GM19240 (cell line): ENCODE data around the gene GPM6B.

Experiments
- DNase-seq: peaks from one replicate; pipeline ENCODE4 v3.0.0; 2011; ENCODE audit warnings: low spot score; ENCODE audit not compliant: insufficient read length

Gene GPM6B

GRCh38 chrX:13825178-13825762, 8.4 kb upstream of the GPM6B start:
- no peak for DNase-seq

GRCh38 chrX:13824746-13825145, 7.9 kb upstream of the GPM6B start:
- no peak for DNase-seq

- no peak for DNase-seq
Observed at GRCh38 chrX:13821738-13822137, 4.8 kb upstream of the GPM6B start.

GRCh38 chrX:13816176-13816575, 717 bp downstream of the GPM6B start:
- DNase-seq: no peak

- no peak for DNase-seq
Observed at GRCh38 chrX:13815664-13816063, 1.2 kb downstream of the GPM6B start.

- no peak for DNase-seq
Observed at GRCh38 chrX:13808865-13809264, 8.0 kb downstream of the GPM6B start.

GRCh38 chrX:13808293-13808692, 8.6 kb downstream of the GPM6B start:
- DNase-seq: no peak

- DNase-seq: no peak
Observed at GRCh38 chrX:13805241-13805640, 11.7 kb downstream of the GPM6B start.

GRCh38 chrX:13803116-13803515, 13.8 kb downstream of the GPM6B start:
- no peak for DNase-seq

GRCh38 chrX:13798184-13798583, 18.7 kb downstream of the GPM6B start:
- no peak for DNase-seq

GRCh38 chrX:13797512-13797911, 19.4 kb downstream of the GPM6B start:
- no peak for DNase-seq

- no peak for DNase-seq
Observed at GRCh38 chrX:13794417-13794816, 22.5 kb downstream of the GPM6B start.

GRCh38 chrX:13793897-13794296, 23.0 kb downstream of the GPM6B start:
- DNase-seq: no peak

GRCh38 chrX:13791559-13791958, 25.3 kb downstream of the GPM6B start:
- no peak for DNase-seq

GRCh38 chrX:13791145-13791544, 25.7 kb downstream of the GPM6B start:
- no peak for DNase-seq

GRCh38 chrX:13790206-13791131, 26.4 kb downstream of the GPM6B start:
- DNase-seq: no peak

- DNase-seq: no peak
Observed at GRCh38 chrX:13786048-13786447, 30.8 kb downstream of the GPM6B start.

GRCh38 chrX:13780868-13781427, 35.9 kb downstream of the GPM6B start:
- no peak for DNase-seq

- DNase-seq: no peak
Observed at GRCh38 chrX:13778916-13779315, 38.0 kb downstream of the GPM6B start.

- no peak for DNase-seq
Observed at GRCh38 chrX:13776387-13776786, 40.5 kb downstream of the GPM6B start.

GRCh38 chrX:13775837-13776236, 41.1 kb downstream of the GPM6B start:
- no peak for DNase-seq

- no peak for DNase-seq
Observed at GRCh38 chrX:13774696-13775095, 42.2 kb downstream of the GPM6B start.
